Stimulated activated CD4-positive, alpha-beta T cell treated with anti-CD3 and anti-CD28 coated beads, Interleukin-2, amount 100 ng/mL, for 4 hours (primary cell): ENCODE measurements around the gene SLC38A8.

Experiments
- DNase-seq: peaks from one replicate; pipeline ENCODE4 v3.0.0-alpha.2; 2020; ENCODE audit warnings: low read depth

The SLC38A8 gene

GRCh38 chr16:83996481-83997252 is 45.9 kb downstream of the SLC38A8 start:
- DNase-seq, result no peak

DNA sequence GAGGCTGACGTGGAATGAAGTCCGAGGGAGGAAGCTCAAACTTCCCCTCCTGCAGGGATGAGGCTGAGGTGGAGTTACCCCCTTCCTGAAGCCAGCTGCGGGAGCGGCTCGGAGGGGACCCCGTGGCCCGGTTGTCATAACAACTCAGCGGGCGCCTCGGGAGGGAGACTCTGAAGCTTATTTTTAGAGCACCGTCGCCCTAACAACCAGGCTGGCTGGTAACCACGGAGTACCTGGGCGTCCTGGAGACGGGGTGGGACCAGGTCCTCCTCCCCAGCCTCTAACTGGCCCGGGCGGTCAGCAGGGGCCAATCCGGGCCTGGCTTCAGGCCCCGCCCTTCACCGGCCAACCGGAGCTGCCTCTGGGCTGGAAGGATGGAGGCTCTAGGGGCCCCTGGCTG is 46.8 kb downstream of the SLC38A8 start:
- no peak for DNase-seq

DNA sequence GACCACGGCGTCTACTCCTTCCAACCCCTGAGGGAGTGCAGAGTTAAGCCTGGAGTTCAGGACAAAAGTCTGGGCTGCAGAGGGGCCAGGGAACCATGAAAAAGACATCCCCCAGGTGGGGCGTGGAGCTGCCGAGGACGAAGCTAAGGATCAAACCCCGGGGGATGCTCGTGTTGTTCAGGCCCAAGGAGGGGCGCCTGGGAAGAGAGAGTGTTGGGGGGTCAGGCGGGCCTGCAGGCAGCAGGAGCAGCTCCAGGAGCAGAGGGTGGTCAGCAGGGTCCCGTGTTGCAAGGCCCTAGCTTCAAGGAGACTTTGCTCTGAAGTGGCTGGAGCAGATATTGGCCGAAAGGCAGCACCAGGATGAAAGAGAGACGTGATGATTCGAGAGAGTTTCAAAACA is 47.9 kb downstream of the SLC38A8 start:
- no peak for DNase-seq

DNA sequence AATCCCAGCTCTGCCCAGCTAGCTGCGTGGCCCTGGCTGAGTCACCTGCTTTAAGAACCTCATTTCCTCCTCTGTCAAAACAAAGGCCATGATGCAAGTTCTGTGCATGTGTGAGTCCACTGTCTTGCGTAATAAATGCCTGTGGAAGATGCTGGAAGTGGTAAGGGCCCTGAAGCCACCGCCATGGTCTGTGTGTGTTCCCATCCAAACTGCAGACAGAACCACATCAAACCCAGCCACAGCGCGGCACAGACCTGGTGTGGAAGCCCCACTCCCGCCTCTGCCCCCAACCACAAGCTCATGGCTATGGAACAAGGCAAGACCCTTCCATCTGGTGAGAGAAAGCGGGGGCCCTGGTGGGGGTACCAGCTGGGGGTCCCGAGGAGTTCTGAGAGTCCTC is 48.5 kb downstream of the SLC38A8 start:
- DNase-seq, result no peak

- no peak for DNase-seq
These were observed 50.0 kb downstream of the SLC38A8 start for GRCh38 chr16:83992624-83993023.

- DNase-seq, result no peak
These were observed 52.1 kb downstream of the SLC38A8 start for GRCh38 chr16:83990492-83990891.

- no peak for DNase-seq
These were observed 53.3 kb downstream of the SLC38A8 start for GRCh38 chr16:83989300-83989699.

DNA sequence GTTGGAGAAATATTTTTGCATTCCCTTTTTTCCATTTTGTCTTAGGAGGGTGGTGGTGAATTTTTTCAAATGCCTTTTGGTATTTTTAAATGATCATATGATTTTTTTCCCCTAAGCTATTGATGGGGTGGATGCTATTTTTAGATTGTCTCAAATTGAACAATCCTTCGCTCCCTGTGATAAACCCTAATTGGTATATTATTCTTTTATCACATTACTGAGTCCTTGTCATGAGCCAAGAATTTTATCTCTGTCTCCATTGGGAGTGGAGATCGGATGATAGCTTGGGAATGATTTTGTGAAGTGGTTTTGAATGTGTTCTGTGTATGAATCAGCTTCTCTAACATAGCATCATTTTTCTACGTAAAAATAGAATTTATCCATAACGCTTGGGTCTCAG is 59.1 kb downstream of the SLC38A8 start:
- no peak for DNase-seq

DNA sequence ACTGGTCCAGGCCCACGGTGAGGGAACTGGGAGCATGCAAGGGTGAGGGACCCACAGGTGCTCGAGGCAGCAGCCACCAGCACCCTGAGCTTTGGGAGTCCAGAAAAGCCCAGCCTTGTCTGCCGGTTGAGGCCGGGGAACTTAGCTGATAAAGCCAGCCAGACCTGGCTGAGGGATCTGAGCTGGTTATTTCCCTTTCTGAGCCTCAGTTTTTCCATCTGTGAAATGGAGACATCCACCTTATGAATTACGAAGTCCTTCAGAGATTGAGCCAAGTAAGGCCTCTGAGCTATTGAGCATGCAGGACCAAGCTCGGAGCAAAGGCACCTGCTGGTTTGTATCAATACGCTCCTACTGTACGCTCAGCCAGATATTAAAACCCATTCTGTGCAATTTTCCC is 60.8 kb downstream of the SLC38A8 start:
- no peak for DNase-seq

DNA sequence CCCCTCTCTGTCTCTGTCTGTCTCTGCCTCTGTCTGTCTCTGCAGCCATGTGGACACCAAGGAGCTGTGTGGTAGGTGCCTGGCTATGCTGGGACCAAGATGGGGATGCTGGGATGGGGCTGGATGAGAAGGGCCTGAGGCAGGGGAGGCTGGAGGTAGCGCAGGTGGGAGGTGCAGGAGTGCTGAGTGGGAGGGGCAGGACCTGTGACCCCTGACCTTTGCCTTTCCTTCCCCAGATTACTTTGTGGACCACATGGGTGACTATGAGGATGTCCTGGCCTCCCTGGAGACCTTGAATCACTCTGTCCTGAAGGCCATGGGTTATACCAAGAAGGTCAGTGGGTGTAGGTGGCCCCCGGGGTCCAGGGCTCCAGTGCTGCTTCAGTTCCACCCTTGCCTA is 61.8 kb downstream of the SLC38A8 start:
- no peak for DNase-seq

DNA sequence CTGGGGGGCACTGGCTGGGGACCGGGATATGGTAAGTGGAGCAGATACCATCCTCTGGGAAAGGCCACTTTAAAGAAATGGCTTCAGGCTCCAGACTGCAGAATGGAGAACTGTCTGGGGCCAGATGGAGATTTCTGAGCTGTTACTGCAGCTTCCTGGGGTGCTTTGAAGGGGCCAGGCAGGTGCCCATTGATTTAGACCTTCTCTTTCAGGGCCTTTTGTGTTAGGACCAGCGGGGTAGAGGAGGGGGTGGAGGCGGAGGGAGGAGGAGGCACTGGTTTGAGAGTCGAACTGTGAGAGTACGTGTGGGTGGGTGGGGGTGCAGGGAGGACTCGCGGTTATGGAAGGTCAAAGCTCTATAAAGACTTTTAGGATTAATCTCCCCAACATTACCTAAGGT is 63.2 kb downstream of the SLC38A8 start:
- DNase-seq, result no peak

DNA sequence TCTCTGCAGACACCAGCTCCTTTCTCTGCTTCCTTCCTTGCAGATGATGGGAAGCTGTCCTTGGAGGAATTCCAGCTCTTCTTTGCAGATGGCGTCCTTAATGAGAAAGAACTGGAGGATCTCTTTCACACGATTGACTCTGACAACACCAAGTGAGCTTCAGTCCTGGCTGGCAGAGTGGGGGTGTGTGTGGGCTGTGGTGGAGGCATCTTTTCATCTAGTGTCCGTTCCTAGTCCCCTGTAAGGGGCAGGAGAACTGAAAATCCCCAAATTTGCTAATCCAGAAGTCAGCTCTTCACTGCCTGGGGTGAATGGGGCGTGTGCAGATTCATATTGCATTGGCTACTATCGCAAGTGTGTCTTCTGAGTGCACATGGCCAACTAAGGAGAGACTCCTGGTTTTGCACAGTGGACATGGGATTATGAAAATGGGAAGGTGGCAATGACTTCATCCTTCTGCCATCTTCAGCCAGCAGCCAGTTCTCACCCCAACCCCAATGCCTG is 64.1 kb downstream of the SLC38A8 start:
- DNase-seq, result no peak

- DNase-seq, result no peak
These were observed 65.4 kb downstream of the SLC38A8 start for GRCh38 chr16:83977056-83977815.

DNA sequence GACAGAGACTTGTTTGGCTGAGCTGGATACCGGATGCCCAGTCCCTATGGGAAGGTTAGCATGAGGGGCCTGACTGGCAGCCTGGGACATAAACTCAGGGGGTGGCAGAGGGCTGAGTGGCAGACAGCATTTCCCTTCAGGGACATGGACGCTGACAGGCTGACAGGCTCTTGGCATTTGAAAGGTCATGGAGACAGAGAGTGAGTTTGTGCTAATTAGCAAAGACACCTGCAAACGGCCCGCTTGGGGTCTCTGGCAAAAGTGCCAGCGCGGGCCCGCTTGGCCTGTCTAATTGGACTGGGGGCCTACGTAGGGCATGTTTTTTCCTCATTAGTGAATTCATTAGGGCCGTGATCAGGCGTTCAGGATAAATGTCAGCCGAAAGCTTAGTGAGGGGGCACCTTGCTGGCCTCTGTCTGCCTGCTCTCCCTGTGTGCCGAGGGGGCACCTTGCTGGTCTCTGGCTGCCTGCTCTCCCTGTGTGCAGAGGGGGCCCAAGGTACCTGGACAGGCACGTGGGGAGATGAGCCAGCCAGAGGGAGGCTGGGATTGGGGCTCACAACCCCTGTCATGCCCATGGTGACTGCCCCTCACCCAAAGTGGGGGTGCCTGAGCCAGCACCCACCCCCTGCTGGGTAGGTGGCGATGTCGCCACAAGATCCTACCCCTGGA is 66.9 kb downstream of the SLC38A8 start:
- DNase-seq, result no peak

DNA sequence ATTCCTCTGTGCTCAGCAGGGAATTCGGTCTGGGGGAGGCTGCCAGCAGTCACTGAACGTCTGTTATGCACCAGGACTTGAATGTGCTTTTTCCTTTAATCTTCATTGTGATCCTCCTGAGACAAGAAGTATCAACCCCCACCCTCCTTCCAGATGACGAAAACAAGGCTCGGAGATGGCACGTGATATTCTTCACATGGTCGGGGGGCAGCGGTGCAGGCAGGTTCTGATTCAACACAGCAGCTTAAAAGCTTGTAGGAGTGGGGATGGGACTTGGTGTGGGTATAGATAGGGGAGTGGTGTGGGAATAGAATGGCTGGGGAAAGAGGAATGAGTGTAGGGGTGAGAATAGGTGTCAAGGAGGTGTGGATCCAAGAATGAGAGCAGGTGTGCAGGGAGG is 68.1 kb downstream of the SLC38A8 start:
- DNase-seq, result no peak

DNA sequence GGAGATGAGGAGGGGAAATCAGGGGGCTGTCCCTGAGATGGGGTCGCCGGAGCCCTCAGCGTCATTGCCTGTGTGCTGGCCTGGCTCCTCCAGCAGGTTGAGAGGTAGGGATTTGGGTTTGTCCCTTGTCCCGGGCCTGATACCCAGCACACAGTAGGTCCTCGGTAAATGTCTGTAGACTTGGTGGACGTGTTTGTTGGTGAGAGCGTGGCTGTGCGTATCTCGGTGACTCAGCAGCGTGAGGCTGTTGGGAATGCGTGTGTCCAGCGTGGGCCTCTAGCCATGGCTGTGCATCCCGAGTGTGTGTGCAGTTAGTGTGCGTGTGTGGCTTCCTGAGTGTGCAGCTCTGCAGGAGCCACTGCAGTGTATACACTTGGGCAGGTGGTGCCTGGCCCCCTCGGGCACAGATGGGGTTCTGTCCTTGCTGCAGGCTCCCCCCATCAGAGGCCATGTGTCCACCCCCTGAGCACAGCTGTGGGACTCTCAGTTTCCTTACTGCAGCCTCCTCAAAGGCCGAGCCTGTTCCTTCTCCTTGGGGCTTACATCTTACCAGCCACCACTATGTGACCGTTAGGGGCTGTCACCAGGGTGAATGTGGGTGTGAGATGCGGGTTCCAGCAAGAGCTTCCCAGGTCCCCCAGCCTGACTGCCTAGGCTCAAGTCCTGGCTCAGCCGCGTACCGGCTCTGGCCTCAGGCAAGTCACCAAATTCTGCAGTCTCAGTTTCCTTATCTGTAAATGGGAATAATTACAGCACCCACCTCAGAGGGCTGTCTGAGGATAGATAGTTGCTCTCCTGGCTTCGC is 68.8 kb downstream of the SLC38A8 start:
- DNase-seq, result no peak

DNA sequence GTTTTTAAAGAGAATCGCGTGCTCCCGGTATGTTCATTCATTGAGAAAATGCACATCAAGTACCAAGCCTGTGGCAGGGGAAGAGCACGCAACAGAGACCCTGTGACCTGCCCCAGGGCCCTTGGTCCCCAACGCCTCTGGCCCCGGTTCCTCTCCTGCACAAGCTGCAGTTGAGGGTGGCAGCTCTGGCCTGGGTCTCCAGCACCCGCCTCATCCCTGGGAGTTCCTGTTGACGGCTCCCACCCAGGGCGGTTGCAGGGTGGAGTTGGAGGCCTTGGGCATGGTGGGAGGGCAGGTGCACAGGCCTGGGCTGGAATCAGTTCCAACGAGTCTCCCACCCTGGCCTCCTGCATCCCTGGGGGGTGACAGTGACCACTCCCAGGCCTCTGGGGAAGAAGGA is 69.5 kb downstream of the SLC38A8 start:
- no peak for DNase-seq

GRCh38 chr16:83972256-83973008 is 70.2 kb downstream of the SLC38A8 start:
- no peak for DNase-seq

DNA sequence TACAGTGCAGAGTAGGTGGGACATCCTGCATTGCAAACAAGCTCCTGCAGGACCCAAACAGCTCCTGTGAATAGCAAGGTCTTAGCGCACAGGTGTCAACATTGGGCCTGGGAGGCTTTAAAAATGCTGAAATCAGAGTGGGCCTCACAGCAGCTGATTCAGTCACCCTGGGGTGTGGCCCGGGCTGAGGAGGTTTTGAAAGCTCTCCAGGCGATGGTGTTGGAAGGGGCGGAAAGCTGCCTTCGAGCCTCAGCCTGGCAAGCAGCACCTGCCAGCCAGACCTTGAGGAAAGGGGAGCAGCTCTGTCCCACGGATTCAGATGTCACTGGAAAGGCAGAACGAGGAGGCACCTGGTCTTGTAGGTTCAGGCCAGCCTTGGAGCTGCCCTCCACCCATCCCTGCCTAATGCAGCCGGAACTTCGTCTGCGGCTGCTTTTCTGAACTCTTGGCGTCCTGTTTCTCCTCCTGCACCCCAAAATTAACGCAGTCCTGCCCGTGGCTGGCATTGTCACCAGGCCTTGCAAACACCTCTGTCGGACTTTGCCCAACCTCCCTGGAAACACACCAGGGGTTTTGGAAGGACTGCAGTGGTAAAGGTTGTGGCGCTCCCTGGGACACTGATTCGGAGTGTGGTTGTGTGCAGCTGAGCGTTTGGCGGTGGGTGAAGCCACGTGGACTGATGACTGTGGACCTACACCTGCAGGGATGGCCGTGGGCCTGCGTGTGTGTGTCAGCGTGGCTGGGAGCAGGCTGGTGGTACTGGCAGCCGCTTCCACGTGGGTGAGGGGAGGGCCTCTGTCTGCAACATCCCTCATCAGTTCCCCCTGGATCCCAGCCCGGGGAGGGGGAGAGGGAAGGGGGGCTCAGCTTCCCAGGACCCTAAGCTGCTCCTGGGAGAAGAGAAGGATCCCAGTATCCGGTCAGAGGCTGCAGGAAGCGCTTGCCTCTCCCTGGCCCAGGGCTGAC is 71.1 kb downstream of the SLC38A8 start:
- DNase-seq, result no peak

- DNase-seq, result no peak
These were observed 72.2 kb downstream of the SLC38A8 start for GRCh38 chr16:83970430-83970815.
